Transverse colon (tissue), 4 donors: ENCODE data around the gene IZUMO1R. TPM values are rescaled to one million over a fixed set of nuclear protein-coding genes. Genes with fewer than 3 reads are reported as not detected.

Experiments
- DNase-seq: peaks from one replicate; pipeline ENCODE4 v3.0.0-alpha.2; 2019
- H3K27ac ChIP-seq, 4 donors: fragments of 200-600 bp; sonication (generic); 2 replicates each; pipeline ENCODE4 v1.5.1; 2016 to 2018; ENCODE audit warnings: inconsistent platforms in 4 of 4
- H3K27me3 ChIP-seq: fragments of 200-600 bp; sonication (generic); 2 replicates; pipeline ENCODE4 v1.5.1; 2017; ENCODE audit warnings: inconsistent platforms
- H3K36me3 ChIP-seq, 4 donors: fragments of 200-600 bp; sonication (generic); 2 replicates each; pipeline ENCODE4 v1.5.1; 2017 to 2019; ENCODE audit warnings: inconsistent platforms in 4 of 4
- H3K4me1 ChIP-seq, 4 donors: fragments of 200-600 bp; sonication (generic); 2 replicates each; pipeline ENCODE4 v1.5.1; 2017 to 2020; ENCODE audit warnings: inconsistent platforms in 4 of 4
- H3K4me3 ChIP-seq, 4 donors: fragments of 200-600 bp; sonication (generic); 1 replicate in 1 of 4; 2 replicates in 3 of 4; pipeline versions ENCODE4 v1.5.1 to v1.6.1; 2017 to 2019; ENCODE audit warnings: inconsistent platforms in 4 of 4
- H3K9me3 ChIP-seq, 2 donors: fragments of 200-600 bp; sonication (generic); 2 replicates each; pipeline ENCODE4 v1.5.1; 2017 to 2019; ENCODE audit warnings: inconsistent platforms in 2 of 2
- EP300 ChIP-seq: sonication (generic); formaldehyde crosslinking; IDR thresholded peaks from one replicate; pipeline ENCODE4 v1.6.1; 2017; ENCODE audit warnings: antibody characterized with exemption, low read depth
- POLR2A ChIP-seq: fragments of 450-650 bp; IDR thresholded peaks from one replicate; pipeline ENCODE4 v1.6.1; 2016; ENCODE audit warnings: antibody characterized with exemption, mild to moderate bottlenecking, moderate library complexity
- POLR2AphosphoS5 ChIP-seq, 3 donors: sonication (generic); formaldehyde crosslinking; IDR thresholded peaks; one replicate each; pipeline ENCODE4 v1.6.1; 2016; ENCODE audit warnings: antibody characterized with exemption in 3 of 3
- WGBS, 2 donors: methylation state at CpG; one replicate each; pipeline ENCODE4 v1.1.5; 2018; ENCODE audit warnings: low coverage in 1 of 2; 5-methylcytosine and 5-hydroxymethylcytosine counted together
- in situ Hi-C, 4 donors: fragments of 200-750 bp; cut with MboI; loops; one replicate each; pipeline versions ENCODE4 v1.15.0 to v1.15.1; 2017; ENCODE audit warnings: low sequenced_read_pairs in 3 of 4, low pct_ligation_motif_present in 1 of 4, low pct_unique_long_range_greater_than_20kb in 1 of 4
- intact Hi-C: fragments of 100-400 bp; cut with DNase I; formaldehyde crosslinking; loops from one replicate; pipeline ENCODE4 v1.15.1; 2023; ENCODE audit warnings: low total_unique reads
- total RNA-seq, 4 donors: library from RNA; depleted of rRNA; stranded (reverse); fragments of >200 nt; gene quantifications; one replicate each; pipeline ENCODE4 v1.1.0, GENCODE V29; 2016
- TF ChIP-seq, protein P1 (sequence below), 5 experiments: fragments of 200-600 bp in 3 of 5; fragments of 450-650 bp in 2 of 5; sonication (generic) in 3 of 5; IDR thresholded peaks; 1 replicate in 2 of 5; 2 replicates in 3 of 5; pipeline ENCODE4 v1.5.1; 2016 to 2017; ENCODE audit warnings: antibody characterized with exemption in 5 of 5, inconsistent platforms in 3 of 5, mild to moderate bottlenecking in 2 of 5, moderate library complexity in 1 of 5

Gene IZUMO1R
- not detected for total RNA-seq

DNA sequence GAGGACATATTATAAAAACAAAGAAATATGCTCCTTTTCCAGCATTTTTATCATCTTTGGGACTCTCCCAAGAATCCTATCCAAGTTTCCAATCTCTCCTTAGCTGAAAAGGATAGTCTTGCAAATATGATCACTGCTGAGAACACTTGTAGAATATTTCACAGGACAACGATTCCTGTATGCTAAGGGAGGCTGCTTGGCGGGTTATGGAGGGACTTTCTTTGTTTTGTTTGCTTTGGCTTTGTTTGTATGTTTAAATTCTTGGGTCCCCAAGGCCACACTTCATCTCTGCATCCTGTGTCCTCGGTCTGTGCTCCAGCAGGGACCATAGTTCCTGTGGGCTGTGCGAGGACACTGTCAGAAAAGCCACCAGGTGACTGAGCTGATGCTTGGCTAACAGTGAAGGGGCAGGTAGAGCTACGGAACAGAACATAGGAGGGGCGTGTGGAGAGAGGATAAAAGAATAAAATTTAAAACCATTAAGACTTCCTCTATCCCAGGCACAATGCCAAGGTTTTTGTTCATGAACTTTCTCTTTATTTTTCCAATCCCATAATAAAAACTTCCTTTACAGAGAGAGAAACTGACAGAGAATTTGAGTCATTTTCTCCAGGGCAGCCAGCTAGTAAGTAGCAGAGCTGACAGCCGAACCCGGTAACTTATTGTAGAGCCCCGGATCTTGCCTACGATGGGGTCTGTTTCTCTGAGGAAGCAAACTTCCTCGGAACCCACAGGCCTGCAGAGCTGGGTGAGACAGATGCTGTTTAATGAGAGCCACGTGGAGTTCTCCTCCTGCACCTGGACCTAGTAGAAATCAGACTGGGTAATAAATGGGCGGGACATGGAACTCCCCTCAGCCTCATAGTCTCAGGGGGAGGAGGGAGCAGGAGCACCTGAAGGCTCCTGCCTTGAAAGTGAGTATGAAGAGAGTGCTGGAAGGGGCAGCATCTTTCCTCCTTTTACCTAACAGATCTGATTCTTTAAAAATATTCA is at the start of gene IZUMO1R:
IZUMO1R (plus strand) TSS at position 615 of the 993 bp plus-strand sequence. CDS start 1,057 bp downstream, outside the sequence.
- WGBS, 2 donors = 12 to 24% methylated on average over 9 to 13 of the region's 13 CpGs
- Histone ChIP-seq H3K9me3 (no peaks in the 10 kb centered on the region), H3K4me3 (no peak within 1 kb of the TSS), H3K27ac (peak within 1 kb of the TSS in 1 of 4 donors; percentile 12), H3K27me3 (no peaks in the 10 kb centered on the region), H3K36me3 (no peaks in the 10 kb centered on the region), H3K4me1 (peaks cover 0 to 10% (median 6%) of the 10 kb centered on the region in 4 donors)
- in situ Hi-C loops (no loop called here), intact Hi-C loops (no loop called here)
- TF ChIP-seq, protein P1, sequence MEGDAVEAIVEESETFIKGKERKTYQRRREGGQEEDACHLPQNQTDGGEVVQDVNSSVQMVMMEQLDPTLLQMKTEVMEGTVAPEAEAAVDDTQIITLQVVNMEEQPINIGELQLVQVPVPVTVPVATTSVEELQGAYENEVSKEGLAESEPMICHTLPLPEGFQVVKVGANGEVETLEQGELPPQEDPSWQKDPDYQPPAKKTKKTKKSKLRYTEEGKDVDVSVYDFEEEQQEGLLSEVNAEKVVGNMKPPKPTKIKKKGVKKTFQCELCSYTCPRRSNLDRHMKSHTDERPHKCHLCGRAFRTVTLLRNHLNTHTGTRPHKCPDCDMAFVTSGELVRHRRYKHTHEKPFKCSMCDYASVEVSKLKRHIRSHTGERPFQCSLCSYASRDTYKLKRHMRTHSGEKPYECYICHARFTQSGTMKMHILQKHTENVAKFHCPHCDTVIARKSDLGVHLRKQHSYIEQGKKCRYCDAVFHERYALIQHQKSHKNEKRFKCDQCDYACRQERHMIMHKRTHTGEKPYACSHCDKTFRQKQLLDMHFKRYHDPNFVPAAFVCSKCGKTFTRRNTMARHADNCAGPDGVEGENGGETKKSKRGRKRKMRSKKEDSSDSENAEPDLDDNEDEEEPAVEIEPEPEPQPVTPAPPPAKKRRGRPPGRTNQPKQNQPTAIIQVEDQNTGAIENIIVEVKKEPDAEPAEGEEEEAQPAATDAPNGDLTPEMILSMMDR (IDR thresholded peaks at IDR 0.05) = no peak
- TF ChIP-seq EP300 (no peak), POLR2A (no peak), POLR2AphosphoS5 (IDR thresholded peaks at IDR 0.05) (no peak)
- DNase-seq = no peak

DNA sequence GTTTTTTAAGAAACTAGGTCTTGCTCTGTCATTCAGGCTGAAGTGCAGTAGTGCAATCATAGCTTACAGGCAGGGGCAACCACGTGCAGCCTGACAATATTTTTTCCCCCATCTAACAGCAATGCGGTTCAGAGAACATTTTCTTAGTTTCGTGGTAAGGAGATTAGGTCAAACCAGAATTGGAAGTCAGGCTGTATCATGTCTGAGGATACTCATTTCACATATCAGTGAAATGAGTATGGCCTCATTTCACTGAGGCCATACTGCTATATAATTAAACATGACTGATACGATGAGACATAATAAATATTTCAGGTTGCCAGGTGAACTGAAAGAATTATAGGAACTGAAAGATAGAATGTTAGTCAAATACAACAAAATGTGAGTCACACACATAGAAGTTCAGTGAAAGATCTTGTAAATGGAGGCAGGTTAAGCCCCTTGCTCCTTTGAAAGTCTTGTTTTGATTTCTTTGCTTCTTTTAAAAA is 32.5 kb upstream of the IZUMO1R start:
- in situ Hi-C loops = no loop called here
- Histone ChIP-seq H3K4me1 (no peaks in the 10 kb centered on the region), H3K4me3 (no peak overlapping the region), H3K27ac (no peak overlapping the region), H3K36me3 (no peaks in the 10 kb centered on the region), H3K9me3 (no peaks in the 10 kb centered on the region), H3K27me3 (no peaks in the 10 kb centered on the region)
- no peak for DNase-seq
- TF ChIP-seq POLR2A (no peak), EP300 (no peak)
- intact Hi-C loops = no loop called here
- 55 to 71% methylated on average over 2 to 4 of the region's 4 CpGs for WGBS, 2 donors

DNA sequence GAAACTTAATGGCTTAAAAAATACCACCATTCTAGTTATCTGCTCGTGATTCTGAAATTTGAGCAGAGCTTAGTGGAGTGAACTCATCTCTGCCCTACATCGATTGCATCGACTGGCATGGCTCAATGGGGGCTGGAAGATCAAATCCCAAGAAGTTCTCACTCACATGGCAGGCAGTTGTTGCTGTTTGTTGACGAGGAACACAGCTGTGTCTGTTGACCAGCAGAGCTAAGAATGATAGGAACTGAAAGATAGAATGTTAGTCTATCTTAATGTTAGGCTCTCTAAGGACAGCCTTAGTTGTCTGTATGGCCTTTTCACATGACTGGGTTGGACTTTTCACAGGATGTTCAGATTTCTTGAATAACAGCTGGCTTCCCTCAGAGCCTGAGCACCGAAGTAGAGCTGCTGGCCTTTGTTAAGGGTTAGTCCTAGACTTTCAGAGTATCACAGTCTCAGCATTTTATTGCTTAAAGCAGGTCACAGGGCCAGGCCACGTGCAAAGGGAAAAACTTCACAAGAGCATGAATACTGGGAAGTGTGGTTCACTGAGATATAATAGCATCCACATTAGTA is 31.6 kb upstream of the IZUMO1R start:
- 10 to 48% methylated on average over 2 to 6 of the region's 6 CpGs for WGBS, 2 donors

DNA sequence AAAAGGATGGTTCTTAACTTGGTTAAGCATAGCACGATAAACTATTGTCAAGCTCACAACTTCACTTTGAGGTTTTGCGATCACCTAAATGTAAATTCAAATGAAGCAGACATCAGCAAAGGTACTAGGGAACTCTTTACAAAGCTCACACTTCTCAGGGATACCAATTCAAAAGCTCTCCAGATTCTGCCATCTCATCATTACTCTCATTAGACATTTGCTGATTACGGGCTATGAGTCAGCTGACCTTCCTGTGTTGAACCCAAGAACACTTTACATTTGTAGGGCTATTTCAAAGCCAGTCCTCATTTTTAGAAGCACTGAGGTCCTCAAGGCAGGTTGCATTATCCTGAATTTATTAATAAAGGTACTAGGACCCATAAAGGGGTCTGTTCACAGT is 28.4 kb upstream of the IZUMO1R start:
- Histone ChIP-seq H3K27ac (no peak overlapping the region), H3K36me3 (no peaks in the 10 kb centered on the region), H3K4me1 (no peaks in the 10 kb centered on the region), H3K27me3 (no peaks in the 10 kb centered on the region), H3K9me3 (no peaks in the 10 kb centered on the region), H3K4me3 (no peak overlapping the region)
- intact Hi-C loops (no loop called here), in situ Hi-C loops (no loop called here)
- DNase-seq = no peak
- 86 to 94% methylated on average over 2 to 3 of the region's 3 CpGs for WGBS, 2 donors
- TF ChIP-seq EP300 = no peak
- TF ChIP-seq, protein P1 (IDR thresholded peaks at IDR 0.05) = no peak
- no peak for TF ChIP-seq POLR2A
- TF ChIP-seq POLR2AphosphoS5 (IDR thresholded peaks at IDR 0.05) = no peak

More for the DNA sequence above, 31.6 kb upstream of the IZUMO1R start:
- H3K9me3 ChIP-seq = no peaks in the 10 kb centered on the region
- H3K4me1 ChIP-seq = no peaks in the 10 kb centered on the region
- DNase-seq = no peak
- in situ Hi-C loops (no loop called here), intact Hi-C loops (no loop called here)
- TF ChIP-seq POLR2AphosphoS5 (IDR thresholded peaks at IDR 0.05) (no peak), EP300 (no peak), POLR2A (no peak)
- TF ChIP-seq, protein P1 (IDR thresholded peaks at IDR 0.05) = no peak
- no peak overlapping the region for H3K4me3 ChIP-seq
- H3K27ac ChIP-seq = no peak overlapping the region
- H3K36me3 ChIP-seq = no peaks in the 10 kb centered on the region
- H3K27me3 ChIP-seq = no peaks in the 10 kb centered on the region
